ENCODE data around the gene PDE1A. TPM values are rescaled to one million over a fixed set of nuclear protein-coding genes. Genes with fewer than 3 reads are reported as not detected.

PDE1A gene
- total and polyA plus RNA-seq, 4 donors: 0.64 to 5.2 (median 1.7) TPM

DNA sequence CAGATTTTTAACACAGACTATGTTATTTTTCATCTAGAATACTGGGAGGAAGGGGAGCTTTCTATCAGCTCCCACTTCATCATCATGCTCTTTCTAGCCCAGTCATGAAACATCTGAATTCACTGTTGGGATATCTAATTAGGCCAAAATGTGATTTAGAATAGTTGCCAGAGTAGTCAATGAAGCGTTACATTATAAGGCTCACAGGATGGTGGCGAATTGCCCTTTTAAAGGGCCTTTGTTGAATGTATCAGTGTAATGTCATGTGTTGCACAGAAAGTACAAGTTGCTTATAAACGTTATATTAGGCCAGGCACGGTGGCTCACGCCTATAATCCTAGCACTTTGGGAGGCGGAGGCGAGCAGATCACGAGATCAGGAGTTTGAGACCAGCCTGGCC, 45.6 kb downstream of the PDE1A start:
- Histone ChIP-seq H3K9ac (ENCODE audit: low read depth in 1 of 2, low read length in 2 of 2) (no peak overlapping the region), H3K27me3 (ENCODE audit: control insufficient read depth in 4 of 4, insufficient read depth in 4 of 4, low read length in 3 of 4) (no peaks in the 10 kb centered on the region), H3K4me3 (ENCODE audit: low read depth in 1 of 3, low read length in 3 of 3) (no peak overlapping the region), H3K9me3 (ENCODE audit: control insufficient read depth in 4 of 4, low read length in 3 of 4) (peaks cover 0 to 8% (median 4%) of the 10 kb centered on the region in 4 donors), H3K36me3 (ENCODE audit: control insufficient read depth in 4 of 4, insufficient read depth in 3 of 4, low read depth in 1 of 4, low read length in 3 of 4) (no peaks in the 10 kb centered on the region), H3K27ac (ENCODE audit: low read depth in 1 of 2, low read length in 2 of 2) (no peak overlapping the region), H3K4me1 (ENCODE audit: control insufficient read depth in 4 of 4, insufficient read depth in 4 of 4, low read length in 3 of 4) (no peaks in the 10 kb centered on the region)
- TF ChIP-seq GABPA (IDR thresholded peaks at IDR 0.05 in 1 of 2, conservative IDR thresholded peaks at IDR 0.05 in 1 of 2): no peak
- TF ChIP-seq, protein P1, sequence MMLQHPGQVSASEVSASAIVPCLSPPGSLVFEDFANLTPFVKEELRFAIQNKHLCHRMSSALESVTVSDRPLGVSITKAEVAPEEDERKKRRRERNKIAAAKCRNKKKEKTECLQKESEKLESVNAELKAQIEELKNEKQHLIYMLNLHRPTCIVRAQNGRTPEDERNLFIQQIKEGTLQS (IDR thresholded peaks at IDR 0.05): no peak
- TF ChIP-seq HNF4G (IDR thresholded peaks at IDR 0.05): no peak
- no peak for TF ChIP-seq RAD21 (IDR thresholded peaks at IDR 0.05)
- TF ChIP-seq HNF4A (conservative IDR thresholded peaks at IDR 0.05): no peak
- TF ChIP-seq, protein P2, sequence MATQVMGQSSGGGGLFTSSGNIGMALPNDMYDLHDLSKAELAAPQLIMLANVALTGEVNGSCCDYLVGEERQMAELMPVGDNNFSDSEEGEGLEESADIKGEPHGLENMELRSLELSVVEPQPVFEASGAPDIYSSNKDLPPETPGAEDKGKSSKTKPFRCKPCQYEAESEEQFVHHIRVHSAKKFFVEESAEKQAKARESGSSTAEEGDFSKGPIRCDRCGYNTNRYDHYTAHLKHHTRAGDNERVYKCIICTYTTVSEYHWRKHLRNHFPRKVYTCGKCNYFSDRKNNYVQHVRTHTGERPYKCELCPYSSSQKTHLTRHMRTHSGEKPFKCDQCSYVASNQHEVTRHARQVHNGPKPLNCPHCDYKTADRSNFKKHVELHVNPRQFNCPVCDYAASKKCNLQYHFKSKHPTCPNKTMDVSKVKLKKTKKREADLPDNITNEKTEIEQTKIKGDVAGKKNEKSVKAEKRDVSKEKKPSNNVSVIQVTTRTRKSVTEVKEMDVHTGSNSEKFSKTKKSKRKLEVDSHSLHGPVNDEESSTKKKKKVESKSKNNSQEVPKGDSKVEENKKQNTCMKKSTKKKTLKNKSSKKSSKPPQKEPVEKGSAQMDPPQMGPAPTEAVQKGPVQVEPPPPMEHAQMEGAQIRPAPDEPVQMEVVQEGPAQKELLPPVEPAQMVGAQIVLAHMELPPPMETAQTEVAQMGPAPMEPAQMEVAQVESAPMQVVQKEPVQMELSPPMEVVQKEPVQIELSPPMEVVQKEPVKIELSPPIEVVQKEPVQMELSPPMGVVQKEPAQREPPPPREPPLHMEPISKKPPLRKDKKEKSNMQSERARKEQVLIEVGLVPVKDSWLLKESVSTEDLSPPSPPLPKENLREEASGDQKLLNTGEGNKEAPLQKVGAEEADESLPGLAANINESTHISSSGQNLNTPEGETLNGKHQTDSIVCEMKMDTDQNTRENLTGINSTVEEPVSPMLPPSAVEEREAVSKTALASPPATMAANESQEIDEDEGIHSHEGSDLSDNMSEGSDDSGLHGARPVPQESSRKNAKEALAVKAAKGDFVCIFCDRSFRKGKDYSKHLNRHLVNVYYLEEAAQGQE (IDR thresholded peaks at IDR 0.05): no peak
- no peak for TF ChIP-seq FOXA1 (IDR thresholded peaks at IDR 0.05)
- no peak for TF ChIP-seq RXRA (IDR thresholded peaks at IDR 0.05)
- no peak for TF ChIP-seq SP1 (IDR thresholded peaks at IDR 0.05)
- TF ChIP-seq, protein P3, sequence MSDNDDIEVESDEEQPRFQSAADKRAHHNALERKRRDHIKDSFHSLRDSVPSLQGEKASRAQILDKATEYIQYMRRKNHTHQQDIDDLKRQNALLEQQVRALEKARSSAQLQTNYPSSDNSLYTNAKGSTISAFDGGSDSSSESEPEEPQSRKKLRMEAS (IDR thresholded peaks at IDR 0.05): no peak
- no peak for TF ChIP-seq FOXA2 (IDR thresholded peaks at IDR 0.05)
- TF ChIP-seq TAF1 (conservative IDR thresholded peaks at IDR 0.05): no peak
- TF ChIP-seq NR2F2 (IDR thresholded peaks at IDR 0.05): no peak
- TF ChIP-seq EGR1 (IDR thresholded peaks at IDR 0.05; ENCODE audit: low read depth in 2 of 2): no peak
- no peak for TF ChIP-seq YY1 (IDR thresholded peaks at IDR 0.05)
- TF ChIP-seq, protein P4, sequence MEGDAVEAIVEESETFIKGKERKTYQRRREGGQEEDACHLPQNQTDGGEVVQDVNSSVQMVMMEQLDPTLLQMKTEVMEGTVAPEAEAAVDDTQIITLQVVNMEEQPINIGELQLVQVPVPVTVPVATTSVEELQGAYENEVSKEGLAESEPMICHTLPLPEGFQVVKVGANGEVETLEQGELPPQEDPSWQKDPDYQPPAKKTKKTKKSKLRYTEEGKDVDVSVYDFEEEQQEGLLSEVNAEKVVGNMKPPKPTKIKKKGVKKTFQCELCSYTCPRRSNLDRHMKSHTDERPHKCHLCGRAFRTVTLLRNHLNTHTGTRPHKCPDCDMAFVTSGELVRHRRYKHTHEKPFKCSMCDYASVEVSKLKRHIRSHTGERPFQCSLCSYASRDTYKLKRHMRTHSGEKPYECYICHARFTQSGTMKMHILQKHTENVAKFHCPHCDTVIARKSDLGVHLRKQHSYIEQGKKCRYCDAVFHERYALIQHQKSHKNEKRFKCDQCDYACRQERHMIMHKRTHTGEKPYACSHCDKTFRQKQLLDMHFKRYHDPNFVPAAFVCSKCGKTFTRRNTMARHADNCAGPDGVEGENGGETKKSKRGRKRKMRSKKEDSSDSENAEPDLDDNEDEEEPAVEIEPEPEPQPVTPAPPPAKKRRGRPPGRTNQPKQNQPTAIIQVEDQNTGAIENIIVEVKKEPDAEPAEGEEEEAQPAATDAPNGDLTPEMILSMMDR (IDR thresholded peaks at IDR 0.05; ENCODE audit: low read depth, low read length, missing input control): no peak
- TF ChIP-seq JUND (IDR thresholded peaks at IDR 0.05): no peak
- TF ChIP-seq, protein P5, sequence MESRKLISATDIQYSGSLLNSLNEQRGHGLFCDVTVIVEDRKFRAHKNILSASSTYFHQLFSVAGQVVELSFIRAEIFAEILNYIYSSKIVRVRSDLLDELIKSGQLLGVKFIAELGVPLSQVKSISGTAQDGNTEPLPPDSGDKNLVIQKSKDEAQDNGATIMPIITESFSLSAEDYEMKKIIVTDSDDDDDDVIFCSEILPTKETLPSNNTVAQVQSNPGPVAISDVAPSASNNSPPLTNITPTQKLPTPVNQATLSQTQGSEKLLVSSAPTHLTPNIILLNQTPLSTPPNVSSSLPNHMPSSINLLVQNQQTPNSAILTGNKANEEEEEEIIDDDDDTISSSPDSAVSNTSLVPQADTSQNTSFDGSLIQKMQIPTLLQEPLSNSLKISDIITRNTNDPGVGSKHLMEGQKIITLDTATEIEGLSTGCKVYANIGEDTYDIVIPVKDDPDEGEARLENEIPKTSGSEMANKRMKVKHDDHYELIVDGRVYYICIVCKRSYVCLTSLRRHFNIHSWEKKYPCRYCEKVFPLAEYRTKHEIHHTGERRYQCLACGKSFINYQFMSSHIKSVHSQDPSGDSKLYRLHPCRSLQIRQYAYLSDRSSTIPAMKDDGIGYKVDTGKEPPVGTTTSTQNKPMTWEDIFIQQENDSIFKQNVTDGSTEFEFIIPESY (IDR thresholded peaks at IDR 0.05): no peak
- WGBS: 82% methylated on average over 8 of the region's 8 CpGs
- DNase-seq (ENCODE audit: low spot score): no peak
